Mesothelial cell of epicardium (in vitro differentiated cells): ENCODE results near the gene PPP4R4. TPM values are rescaled to one million over a fixed set of nuclear protein-coding genes. Genes with fewer than 3 reads are reported as not detected.

Source experiments
- DNase-seq, 2 experiments: peaks; one replicate each; pipeline ENCODE4 v3.0.0; 2021; ENCODE audit warnings: low spot score in 2 of 2; ENCODE audit not compliant: unreplicated experiment in 2 of 2
- H3K27ac Mint-ChIP-seq: 2 replicates; pipeline ENCODE4 v1.8.0; 2021; ENCODE audit warnings: mixed read lengths
- H3K27me3 Mint-ChIP-seq: 2 replicates; pipeline ENCODE4 v1.8.0; 2021; ENCODE audit warnings: low read depth, mixed read lengths
- H3K36me3 Mint-ChIP-seq: 2 replicates; pipeline ENCODE4 v1.8.0; 2021; ENCODE audit warnings: mixed read lengths
- H3K4me1 Mint-ChIP-seq: 2 replicates; pipeline ENCODE4 v1.8.0; 2021; ENCODE audit warnings: mixed read lengths
- H3K4me3 Mint-ChIP-seq: 2 replicates; pipeline ENCODE4 v1.8.0; 2021; ENCODE audit warnings: mild to moderate bottlenecking, moderate library complexity, mixed read lengths
- H3K9me3 Mint-ChIP-seq: 2 replicates; pipeline ENCODE4 v1.8.0; 2021; ENCODE audit warnings: mixed read lengths
- total RNA-seq: library from RNA; stranded (reverse); gene quantifications from 3 replicates; pipeline ENCODE4 v1.2.1, GENCODE V29; 2021
- TF ChIP-seq, protein P1 (sequence below): fragments of 200-600 bp; sonication (generic); IDR thresholded peaks from one replicate; pipeline ENCODE4 v1.5.0; 2021; ENCODE audit warnings: antibody characterized with exemption; ENCODE audit not compliant: unreplicated experiment

Gene PPP4R4
- total RNA-seq, 1 donor from 2014 or later = 0.54 TPM

DNA sequence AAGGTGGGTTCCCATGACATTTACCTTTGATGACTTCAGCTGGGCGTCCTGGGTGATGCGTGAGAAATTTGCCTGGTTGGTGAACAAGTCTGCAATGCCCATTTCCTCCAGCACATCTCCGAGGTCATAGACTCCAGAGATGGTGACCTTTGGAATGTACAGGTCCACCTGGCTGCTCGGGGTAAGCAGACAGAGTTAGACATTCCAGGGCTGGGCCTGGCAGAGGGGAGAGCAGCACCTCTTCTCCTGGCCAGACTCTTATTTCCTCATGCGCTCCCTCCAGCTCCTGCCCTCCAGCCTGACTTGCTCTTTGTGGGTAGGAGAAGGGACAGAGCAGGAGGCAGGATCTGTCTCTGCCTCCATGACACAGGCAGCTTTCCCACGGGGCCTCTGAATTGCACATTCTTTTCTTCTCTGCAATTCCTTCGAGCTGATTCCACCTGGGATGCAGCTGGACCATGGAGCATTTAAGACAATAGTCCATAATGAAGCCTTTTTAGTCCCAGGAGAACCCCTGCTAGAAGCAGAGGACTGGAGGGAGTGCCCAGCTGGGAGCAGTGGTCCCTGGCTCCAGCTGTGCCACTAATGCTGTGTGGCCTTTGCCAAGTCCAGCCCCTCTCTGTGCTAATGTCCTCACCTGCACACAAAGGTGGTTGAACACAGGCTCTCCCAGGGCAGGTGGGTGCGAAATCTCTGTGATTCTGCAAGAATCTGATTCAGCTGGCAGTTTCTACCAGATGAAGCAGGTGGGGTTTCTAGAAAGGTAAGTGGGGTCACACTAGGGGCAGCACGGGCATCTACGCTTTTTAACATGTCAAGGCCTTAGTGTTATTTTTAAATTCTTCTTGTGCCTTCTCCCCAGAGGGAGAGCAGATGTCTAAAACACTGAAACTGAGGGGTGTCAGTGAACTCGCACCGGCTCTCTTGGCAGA is 132.2 kb downstream of the PPP4R4 start:
- H3K9me3 Mint-ChIP-seq = peaks cover 23% of the 10 kb centered on the region
- DNase-seq = peak in 1 of 2 experiments; percentile 11
- TF ChIP-seq, protein P1, sequence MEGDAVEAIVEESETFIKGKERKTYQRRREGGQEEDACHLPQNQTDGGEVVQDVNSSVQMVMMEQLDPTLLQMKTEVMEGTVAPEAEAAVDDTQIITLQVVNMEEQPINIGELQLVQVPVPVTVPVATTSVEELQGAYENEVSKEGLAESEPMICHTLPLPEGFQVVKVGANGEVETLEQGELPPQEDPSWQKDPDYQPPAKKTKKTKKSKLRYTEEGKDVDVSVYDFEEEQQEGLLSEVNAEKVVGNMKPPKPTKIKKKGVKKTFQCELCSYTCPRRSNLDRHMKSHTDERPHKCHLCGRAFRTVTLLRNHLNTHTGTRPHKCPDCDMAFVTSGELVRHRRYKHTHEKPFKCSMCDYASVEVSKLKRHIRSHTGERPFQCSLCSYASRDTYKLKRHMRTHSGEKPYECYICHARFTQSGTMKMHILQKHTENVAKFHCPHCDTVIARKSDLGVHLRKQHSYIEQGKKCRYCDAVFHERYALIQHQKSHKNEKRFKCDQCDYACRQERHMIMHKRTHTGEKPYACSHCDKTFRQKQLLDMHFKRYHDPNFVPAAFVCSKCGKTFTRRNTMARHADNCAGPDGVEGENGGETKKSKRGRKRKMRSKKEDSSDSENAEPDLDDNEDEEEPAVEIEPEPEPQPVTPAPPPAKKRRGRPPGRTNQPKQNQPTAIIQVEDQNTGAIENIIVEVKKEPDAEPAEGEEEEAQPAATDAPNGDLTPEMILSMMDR = no peak
- H3K27ac Mint-ChIP-seq = no peak overlapping the region
- H3K27me3 Mint-ChIP-seq = peaks cover 9% of the 10 kb centered on the region
- no peaks in the 10 kb centered on the region for H3K4me1 Mint-ChIP-seq
- no peak overlapping the region for H3K4me3 Mint-ChIP-seq
- no peaks in the 10 kb centered on the region for H3K36me3 Mint-ChIP-seq

GRCh38 chr14:94307410-94307992 is 133.4 kb downstream of the PPP4R4 start:
- Mint-ChIP-seq H3K27me3 (peaks cover 9% of the 10 kb centered on the region), H3K36me3 (no peaks in the 10 kb centered on the region), H3K27ac (no peak overlapping the region), H3K9me3 (peaks cover 23% of the 10 kb centered on the region), H3K4me1 (no peaks in the 10 kb centered on the region), H3K4me3 (no peak overlapping the region)
- DNase-seq = no peak
- TF ChIP-seq, protein P1 = peak; percentile 39

GRCh38 chr14:94309721-94310120 is 135.6 kb downstream of the PPP4R4 start:
- Mint-ChIP-seq H3K36me3 (no peaks in the 10 kb centered on the region), H3K27me3 (peaks cover 9% of the 10 kb centered on the region), H3K4me1 (no peaks in the 10 kb centered on the region), H3K9me3 (peaks cover 23% of the 10 kb centered on the region), H3K4me3 (no peak overlapping the region), H3K27ac (no peak overlapping the region)
- no peak for DNase-seq
- TF ChIP-seq, protein P1 = no peak

DNA sequence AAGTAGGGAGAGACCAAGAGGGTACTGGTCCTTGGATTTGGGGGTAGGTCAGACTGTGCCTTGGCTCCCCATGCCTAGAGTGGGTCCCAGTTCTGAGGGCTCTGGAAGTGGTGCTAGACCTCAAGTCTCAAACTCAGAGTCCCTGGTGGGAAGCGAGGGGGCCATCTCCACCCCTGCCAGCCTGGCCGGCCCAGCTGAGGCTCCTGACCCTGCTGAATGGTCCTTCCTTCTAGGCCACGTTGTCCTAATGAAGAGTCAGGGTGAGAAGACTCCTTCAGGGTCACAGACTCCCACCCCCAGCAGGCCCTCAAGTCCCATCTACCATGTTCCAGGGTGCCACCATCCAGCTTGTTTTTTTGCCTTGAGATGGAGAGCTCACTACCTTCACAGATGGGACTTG is 136.1 kb downstream of the PPP4R4 start:
- Mint-ChIP-seq H3K4me3 (no peak overlapping the region), H3K27me3 (peaks cover 9% of the 10 kb centered on the region), H3K4me1 (no peaks in the 10 kb centered on the region), H3K36me3 (no peaks in the 10 kb centered on the region), H3K27ac (no peak overlapping the region), H3K9me3 (peaks cover 29% of the 10 kb centered on the region)
- TF ChIP-seq, protein P1 = no peak
- no peak for DNase-seq

GRCh38 chr14:94312481-94313246 is 138.5 kb downstream of the PPP4R4 start:
- Mint-ChIP-seq H3K4me3 (no peak overlapping the region), H3K27ac (no peak overlapping the region), H3K9me3 (peaks cover 31% of the 10 kb centered on the region), H3K36me3 (no peaks in the 10 kb centered on the region), H3K27me3 (peaks cover 9% of the 10 kb centered on the region), H3K4me1 (no peaks in the 10 kb centered on the region)
- DNase-seq = no peak
- TF ChIP-seq, protein P1 = no peak
